Hepatocyte (in vitro differentiated cells): ENCODE measurements around the gene TASOR2. TPM values are rescaled to one million over a fixed set of nuclear protein-coding genes. Genes with fewer than 3 reads are reported as not detected.
A peak's percentile ranks its signal among the peaks of the same experiment; 100 is the strongest.

Source experiments
- DNase-seq: peaks from one replicate; pipeline ENCODE4 v3.0.0-alpha.2; 2016; ENCODE audit warnings: low spot score
- H2AFZ ChIP-seq: fragments of 200-600 bp; sonication (generic); 2 replicates; pipeline ENCODE4 v1.6.0; 2016; ENCODE audit warnings: antibody characterized with exemption, mild to moderate bottlenecking
- H3K27ac ChIP-seq: fragments of 200-600 bp; sonication (generic); 2 replicates; pipeline ENCODE4 v1.5.1; 2016; ENCODE audit warnings: mild to moderate bottlenecking
- H3K27me3 ChIP-seq: fragments of 200-600 bp; sonication (generic); 2 replicates; pipeline ENCODE4 v1.6.1; 2016
- H3K36me3 ChIP-seq: fragments of 200-600 bp; sonication (generic); replicated peaks from 2 replicates; pipeline ENCODE4 v1.5.1; 2016; ENCODE audit warnings: low read depth; ENCODE audit not compliant: insufficient read depth
- H3K4me1 ChIP-seq: fragments of 200-600 bp; sonication (generic); 2 replicates; pipeline ENCODE4 v1.5.1; 2016; ENCODE audit warnings: mild to moderate bottlenecking, moderate library complexity; ENCODE audit not compliant: insufficient read depth
- H3K4me2 ChIP-seq: fragments of 200-600 bp; sonication (generic); 2 replicates; pipeline ENCODE4 v1.6.0; 2016
- H3K4me3 ChIP-seq: fragments of 200-600 bp; sonication (generic); 2 replicates; pipeline ENCODE4 v1.5.1; 2016; ENCODE audit warnings: mild to moderate bottlenecking
- H3K79me2 ChIP-seq: fragments of 200-600 bp; sonication (generic); 2 replicates; pipeline ENCODE4 v1.6.0; 2017; ENCODE audit warnings: mild to moderate bottlenecking
- H3K9me2 ChIP-seq: fragments of 200-600 bp; sonication (generic); replicated peaks from 2 replicates; pipeline ENCODE4 v1.6.0; 2017; ENCODE audit warnings: mild to moderate bottlenecking; ENCODE audit not compliant: insufficient read depth
- H3K9me3 ChIP-seq: fragments of 200-600 bp; sonication (generic); 2 replicates; pipeline ENCODE4 v1.5.1; 2016; ENCODE audit warnings: low read depth, mild to moderate bottlenecking
- H4K20me1 ChIP-seq: fragments of 200-600 bp; sonication (generic); 2 replicates; pipeline ENCODE4 v1.6.0; 2016; ENCODE audit warnings: mild to moderate bottlenecking; ENCODE audit not compliant: insufficient read depth, poor library complexity, severe bottlenecking
- CTCF ChIP-seq: fragments of 200-600 bp; sonication (generic); IDR thresholded peaks from 2 replicates; pipeline ENCODE4 v1.5.1; 2016; ENCODE audit warnings: antibody characterized with exemption, mild to moderate bottlenecking; ENCODE audit not compliant: poor library complexity
- EZH2 ChIP-seq: fragments of 200-600 bp; sonication (generic); IDR thresholded peaks from 2 replicates; pipeline ENCODE4 v1.6.1; 2016; ENCODE audit warnings: antibody characterized with exemption, mild to moderate bottlenecking, borderline replicate concordance
- EZH2phosphoT487 ChIP-seq: fragments of 200-600 bp; sonication (generic); IDR thresholded peaks from one replicate; pipeline ENCODE4 v1.6.1; 2018; ENCODE audit warnings: antibody characterized with exemption, mild to moderate bottlenecking, low read depth, moderate library complexity; ENCODE audit not compliant: unreplicated experiment, severe bottlenecking
- WGBS: methylation state at CpG from one replicate; pipeline ENCODE4 v1.1.6; 2016; ENCODE audit warnings: low lambda C conversion rate; ENCODE audit errors: missing lambda C conversion rate; 5-methylcytosine and 5-hydroxymethylcytosine counted together
- polyA plus RNA-seq: library from polyadenylated mRNA; unstranded; fragments of >200 nt; fragmentation: Nextera tagmentation; extraction: Ambion mirVana; gene quantifications from 2 replicates; pipeline ENCODE4 v1.2.1, GENCODE V29; 2016
- total RNA-seq: library from RNA; depleted of rRNA; stranded (reverse); fragments of >200 nt; gene quantifications from 2 replicates; pipeline ENCODE4 v1.2.3, GENCODE V29; 2014

TASOR2 gene
- total and polyA plus RNA-seq, 2 experiments from 2014 or later, result 13.5 to 38.4 TPM

- H3K9me2 ChIP-seq, result no peaks in the 10 kb centered on the region
- no peaks in the 10 kb centered on the region for H3K36me3 ChIP-seq
- DNase-seq, result peak; percentile 75
- no peak overlapping the region for H3K4me3 ChIP-seq
- H3K4me2 ChIP-seq, result no peak overlapping the region
- H4K20me1 ChIP-seq, result no peaks in the 10 kb centered on the region
- no peaks in the 10 kb centered on the region for H3K27me3 ChIP-seq
- H3K79me2 ChIP-seq, result peaks cover 53% of the 10 kb centered on the region
- peaks cover 10% of the 10 kb centered on the region for H3K4me1 ChIP-seq
- TF ChIP-seq CTCF (no peak), EZH2phosphoT487 (no peak), EZH2 (no peak)
- H2AFZ ChIP-seq, result no peak overlapping the region
- WGBS, result 63% methylated on average over 16 of the region's 16 CpGs
- no peaks in the 10 kb centered on the region for H3K9me3 ChIP-seq
- peak overlapping the region; percentile 87 for H3K27ac ChIP-seq
Observed at GRCh38 chr10:5659702-5660528, 24.7 kb upstream of the TASOR2 start.

GRCh38 chr10:5661043-5661442 is 23.6 kb upstream of the TASOR2 start:
- peaks cover 10% of the 10 kb centered on the region for H3K4me1 ChIP-seq
- no peak overlapping the region for H3K4me2 ChIP-seq
- peak overlapping the region; percentile 87 for H3K27ac ChIP-seq
- no peak for DNase-seq
- H3K36me3 ChIP-seq, result no peaks in the 10 kb centered on the region
- H3K4me3 ChIP-seq, result no peak overlapping the region
- no peaks in the 10 kb centered on the region for H3K27me3 ChIP-seq
- H3K9me2 ChIP-seq, result no peaks in the 10 kb centered on the region
- TF ChIP-seq EZH2phosphoT487 (no peak), CTCF (no peak), EZH2 (no peak)
- H4K20me1 ChIP-seq, result no peaks in the 10 kb centered on the region
- WGBS, result 97% methylated on average over 6 of the region's 6 CpGs
- no peak overlapping the region for H2AFZ ChIP-seq
- H3K9me3 ChIP-seq, result no peaks in the 10 kb centered on the region
- H3K79me2 ChIP-seq, result peaks cover 56% of the 10 kb centered on the region

GRCh38 chr10:5662708-5663579 is 21.7 kb upstream of the TASOR2 start:
- Histone ChIP-seq H2AFZ (no peak overlapping the region), H3K27ac (no peak overlapping the region), H3K9me3 (no peaks in the 10 kb centered on the region), H3K4me2 (no peak overlapping the region), H3K27me3 (no peaks in the 10 kb centered on the region), H4K20me1 (no peaks in the 10 kb centered on the region), H3K9me2 (no peaks in the 10 kb centered on the region), H3K4me3 (no peak overlapping the region), H3K4me1 (peaks cover 10% of the 10 kb centered on the region), H3K79me2 (peaks cover 44% of the 10 kb centered on the region), H3K36me3 (no peaks in the 10 kb centered on the region)
- no peak for TF ChIP-seq EZH2phosphoT487
- no peak for DNase-seq
- WGBS, result 87% methylated on average over 9 of the region's 9 CpGs
